IMR-90 (cell line): ENCODE measurements around the gene PDZRN3. TPM values are rescaled to one million over a fixed set of nuclear protein-coding genes. Genes with fewer than 3 reads are reported as not detected.

Experiments
- ATAC-seq: fragments of 200-7000 bp; cut with Tn5 transposase; 2 replicates; pipeline ENCODE4 v1.9.1; 2020; ENCODE audit warnings: low read depth, mild to moderate bottlenecking, moderate library complexity
- BruUV-seq: library from RNA; stranded (reverse); fragments of 400-500 nt; replicated peaks from 2 replicates; lab custom pipeline; 2021; lab: Mats Ljungman, UMichigan
- CTCF ChIA-PET: fragments of 300-600 bp; formaldehyde crosslinking; extraction: SDS; loops from one replicate; lab custom pipeline; 2021; ENCODE audit warnings: antibody characterized with exemption; lab: Yijun Ruan, JAX
- POLR2A ChIA-PET: fragments of 300-600 bp; sonication (Branson Sonifier 250); formaldehyde crosslinking; loops from one replicate; lab custom pipeline; 2022; ENCODE audit warnings: antibody characterized with exemption; ENCODE audit not compliant: unreplicated experiment; lab: Charles Lee
- DNase-seq: peaks from one replicate; pipeline ENCODE4 v3.0.0; 2013
- H2AFZ ChIP-seq: replicated peaks from 2 replicates; pipeline ENCODE3; 2013; ENCODE audit warnings: low read length, mild to moderate bottlenecking; ENCODE audit not compliant: poor library complexity
- H2AK5ac ChIP-seq: 2 replicates; pipeline ENCODE4 v1.6.1; 2013; ENCODE audit warnings: low read depth, low read length, inconsistent platforms
- H2AK9ac ChIP-seq: replicated peaks from 2 replicates; pipeline ENCODE3; 2013; ENCODE audit warnings: mild to moderate bottlenecking, low read depth, low read length, moderate library complexity; ENCODE audit not compliant: poor library complexity
- H2BK120ac ChIP-seq: 2 replicates; pipeline ENCODE4 v1.6.1; 2013; ENCODE audit warnings: low read depth, low read length, inconsistent platforms
- H2BK15ac ChIP-seq: 3 replicates; pipeline ENCODE4 v1.6.1; 2013; ENCODE audit warnings: low read depth, low read length, inconsistent platforms
- H2BK20ac ChIP-seq: 2 replicates; pipeline ENCODE4 v1.6.1; 2013; ENCODE audit warnings: low read depth, mild to moderate bottlenecking, inconsistent platforms, low read length, moderate library complexity
- H2BK5ac ChIP-seq: 2 replicates; pipeline ENCODE4 v1.6.1; 2013; ENCODE audit warnings: mild to moderate bottlenecking, low read depth, low read length, inconsistent platforms; ENCODE audit not compliant: poor library complexity, severe bottlenecking
- H3K14ac ChIP-seq: replicated peaks from 2 replicates; pipeline ENCODE4 v1.6.1; 2013; ENCODE audit warnings: low read depth, low read length, inconsistent platforms
- H3K18ac ChIP-seq: 2 replicates; pipeline ENCODE4 v1.6.1; 2013; ENCODE audit warnings: low read depth, low read length, control low read depth
- H3K23ac ChIP-seq: 2 replicates; pipeline ENCODE4 v1.6.1; 2013; ENCODE audit warnings: low read depth, low read length, inconsistent platforms
- H3K27ac ChIP-seq: 2 replicates; pipeline ENCODE4 v1.5.1; 2013; ENCODE audit warnings: mild to moderate bottlenecking, control low read depth, low read length; ENCODE audit not compliant: insufficient read depth
- H3K27me3 ChIP-seq: 2 replicates; pipeline ENCODE4 v1.6.1; 2013; ENCODE audit warnings: low read length; ENCODE audit not compliant: control insufficient read depth, insufficient read depth
- H3K36me3 ChIP-seq: 2 replicates; pipeline ENCODE4 v1.6.1; 2013; ENCODE audit warnings: low read length, mixed read lengths; ENCODE audit not compliant: control insufficient read depth, insufficient read depth
- H3K4ac ChIP-seq: 2 replicates; pipeline ENCODE4 v1.6.1; 2013; ENCODE audit warnings: low read depth, low read length, inconsistent platforms
- H3K4me1 ChIP-seq: 2 replicates; pipeline ENCODE4 v1.6.1; 2013; ENCODE audit warnings: low read length, mixed read lengths; ENCODE audit not compliant: control insufficient read depth, insufficient read depth
- H3K4me2 ChIP-seq: 2 replicates; pipeline ENCODE4 v1.6.1; 2013; ENCODE audit warnings: low read depth, mild to moderate bottlenecking, control low read depth, low read length, moderate library complexity
- H3K4me3 ChIP-seq: 2 replicates; pipeline ENCODE4 v1.5.1; 2013; ENCODE audit warnings: low read depth, mild to moderate bottlenecking, control low read depth, low read length, moderate library complexity; ENCODE audit not compliant: insufficient read depth
- H3K56ac ChIP-seq: 2 replicates; pipeline ENCODE4 v1.6.1; 2013; ENCODE audit warnings: low read length, inconsistent platforms; ENCODE audit not compliant: insufficient read depth; ENCODE audit errors: extremely low read depth
- H3K79me1 ChIP-seq, 2 experiments: 2 replicates each; pipeline ENCODE4 v1.6.1; 2013; ENCODE audit warnings: low read length in 2 of 2, inconsistent platforms in 1 of 2, low read depth in 1 of 2
- H3K9ac ChIP-seq: 2 replicates; pipeline ENCODE4 v1.6.1; 2013; ENCODE audit warnings: low read depth, low read length, control low read depth
- H3K9me1 ChIP-seq: 2 replicates; pipeline ENCODE4 v1.6.1; 2013; ENCODE audit warnings: low read length, inconsistent platforms; ENCODE audit not compliant: insufficient read depth
- H3K9me3 ChIP-seq: 2 replicates; pipeline ENCODE4 v1.6.1; 2013; ENCODE audit warnings: low read length; ENCODE audit not compliant: control insufficient read depth, insufficient read depth
- H4K20me1 ChIP-seq: 2 replicates; pipeline ENCODE4 v1.6.1; 2013; ENCODE audit warnings: low read length, inconsistent platforms; ENCODE audit not compliant: insufficient read depth
- H4K5ac ChIP-seq: 2 replicates; pipeline ENCODE4 v1.6.1; 2013; ENCODE audit warnings: mild to moderate bottlenecking, low read depth, low read length, control low read depth
- H4K8ac ChIP-seq, 2 experiments: 2 replicates each; pipeline ENCODE4 v1.6.1; 2013; ENCODE audit warnings: low read depth in 2 of 2, low read length in 2 of 2, control low read depth in 1 of 2, inconsistent platforms in 1 of 2
- H4K91ac ChIP-seq: 2 replicates; pipeline ENCODE4 v1.6.1; 2013; ENCODE audit warnings: low read depth, low read length, inconsistent platforms; ENCODE audit not compliant: insufficient read depth
- BHLHE40 ChIP-seq: fragments of 150-350 bp; IDR thresholded peaks from 2 replicates; pipeline ENCODE4 v1.6.1; 2016; ENCODE audit warnings: mild to moderate bottlenecking, low read depth, low read length
- ELK1 ChIP-seq: fragments of 150-350 bp; IDR thresholded peaks from 2 replicates; pipeline ENCODE4 v1.6.1; 2016; ENCODE audit warnings: low read depth, mild to moderate bottlenecking, low read length, moderate library complexity, borderline replicate concordance
- FOS ChIP-seq: fragments of 150-350 bp; IDR thresholded peaks from 2 replicates; pipeline ENCODE4 v1.6.1; 2016; ENCODE audit warnings: low read depth, low read length
- MAFK ChIP-seq: IDR thresholded peaks from 2 replicates; pipeline ENCODE4 v1.6.1; 2012; ENCODE audit warnings: low read depth, low read length, improper control_type of control experiment
- MAZ ChIP-seq: IDR thresholded peaks from 2 replicates; pipeline ENCODE4 v1.6.1; 2012; ENCODE audit warnings: low read depth, mild to moderate bottlenecking, low read length, improper control_type of control experiment, moderate library complexity, borderline replicate concordance
- MXI1 ChIP-seq: IDR thresholded peaks from 2 replicates; pipeline ENCODE4 v1.6.1; 2012; ENCODE audit warnings: low read depth, mild to moderate bottlenecking, low read length, moderate library complexity, borderline replicate concordance
- NFE2L2 ChIP-seq: fragments of 150-350 bp; IDR thresholded peaks from 2 replicates; pipeline ENCODE4 v1.6.1; 2016; ENCODE audit warnings: low read depth, mild to moderate bottlenecking, low read length
- POLR2A ChIP-seq: IDR thresholded peaks from 2 replicates; pipeline ENCODE4 v1.6.1; 2012; ENCODE audit warnings: mild to moderate bottlenecking, low read depth, low read length
- RAD21 ChIP-seq: IDR thresholded peaks from 2 replicates; pipeline ENCODE4 v1.6.1; 2012; ENCODE audit warnings: low read length, improper control_type of control experiment
- RCOR1 ChIP-seq: IDR thresholded peaks from 2 replicates; pipeline ENCODE4 v1.6.1; 2012; ENCODE audit warnings: mild to moderate bottlenecking, low read length, improper control_type of control experiment; ENCODE audit not compliant: insufficient replicate concordance
- RFX5 ChIP-seq: IDR thresholded peaks from 2 replicates; pipeline ENCODE4 v1.8.0; 2012; ENCODE audit warnings: low read depth, mild to moderate bottlenecking, low read length, moderate library complexity
- USF2 ChIP-seq: fragments of 150-350 bp; IDR thresholded peaks from 2 replicates; pipeline ENCODE4 v1.6.1; 2017; ENCODE audit warnings: mild to moderate bottlenecking, antibody characterized with exemption, low read length, low read depth
- WGBS, 2 experiments: methylation state at CpG; one replicate each; pipeline versions ENCODE4 v1.1.5 to v1.1.7; 2013; ENCODE audit warnings: missing lambda C conversion rate in 2 of 2; ENCODE audit not compliant: insufficient read length in 1 of 2; ENCODE audit errors: extremely low coverage in 2 of 2; 5-methylcytosine and 5-hydroxymethylcytosine counted together
- dilution Hi-C: fragments of 300-500 bp; cut with HindIII; formaldehyde crosslinking; loops from one replicate; pipeline ENCODE4 v1.14.3; 2018; ENCODE audit warnings: low sequenced_read_pairs; ENCODE audit not compliant: unreplicated experiment
- in situ Hi-C: fragments of 300-500 bp; cut with MboI; formaldehyde crosslinking; loops from 3 replicates; pipeline ENCODE4 v1.14.3; 2019; ENCODE audit warnings: low sequenced_read_pairs, inconsistent platforms, mixed read lengths
- intact Hi-C: fragments of 100-400 bp; cut with micrococcal nuclease; formaldehyde crosslinking; loops from 2 replicates; pipeline ENCODE4 v1.10.0; 2022
- polyA plus RNA-seq, 3 experiments: library from polyadenylated mRNA; depleted of rRNA; stranded (reverse); fragments of >200 nt; gene quantifications; 2 replicates each; pipeline ENCODE4 v1.2.3, GENCODE V29; 2012; ENCODE audit warnings: low replicate concordance in 1 of 3
- total RNA-seq: library from RNA; depleted of rRNA; stranded (reverse); fragments of >200 nt; gene quantifications from 2 replicates; pipeline ENCODE4 v1.2.3, GENCODE V29; 2012

Gene PDZRN3
- total and polyA plus RNA-seq, 2 of the 4 experiments (the other 2 are of a cell fraction) = 9.4 to 17.0 TPM

GRCh38 chr3:73602170-73602569, 22.6 kb downstream of the PDZRN3 start:
- Histone ChIP-seq H3K79me1 (peaks cover 0 to 14% of the 10 kb centered on the region in 2 experiments; a peak in 3 of 4 replicates), H2BK5ac (peak overlapping the region; percentile 36), H4K20me1 (peaks cover 8% of the 10 kb centered on the region; the same call in 1 of the 2 replicates), H2BK20ac (no peak overlapping the region), H3K23ac (no peak overlapping the region), H3K4me2 (no peak overlapping the region), H3K56ac (no peak overlapping the region; the same call in 1 of the 2 replicates), H4K5ac (no peak overlapping the region), H2BK120ac (peak overlapping the region; percentile 21; the same call in 1 of the 2 replicates), H4K91ac (peak overlapping the region; percentile 30; the same call in 1 of the 2 replicates), H3K9me1 (peaks cover 13% of the 10 kb centered on the region), H3K36me3 (peaks cover 21% of the 10 kb centered on the region), H2AK5ac (peak overlapping the region; percentile 54; the same call in 1 of the 2 replicates), H3K4me3 (no peak overlapping the region), H4K8ac (peak overlapping the region in 1 of 2 experiments; percentile 16; a peak in 1 of 4 replicates), H3K14ac (no peak overlapping the region; the same call in 1 of the 2 replicates), H2BK15ac (peak overlapping the region; percentile 43; the same call in 1 of the 3 replicates), H3K18ac (no peak overlapping the region; the same call in 1 of the 2 replicates), H2AK9ac (no peak overlapping the region), H3K4me1 (peaks cover 16% of the 10 kb centered on the region), H3K9me3 (no peaks in the 10 kb centered on the region), H2AFZ (no peak overlapping the region), H3K27me3 (no peaks in the 10 kb centered on the region), H3K9ac (no peak overlapping the region), H3K4ac (peak overlapping the region; percentile 19; the same call in 1 of the 2 replicates), H3K27ac (no peak overlapping the region)
- ChIA-PET CTCF (no interaction called here), POLR2A (no interaction called here)
- intact Hi-C loops (loop anchor here (1.0 to 5.0 kb wide), 2 partner anchors 55 to 90 kb away; no protein-coding TSS in a partner anchor), in situ Hi-C loops (loop anchor here (25.0 kb wide), 1 partner anchor 90 kb away; no protein-coding TSS in a partner anchor), dilution Hi-C loops (loop anchor here (25.0 kb wide), 1 partner anchor 90 kb away; no protein-coding TSS in a partner anchor)
- WGBS, 2 experiments = 100% methylated on average over 1 of the region's 3 CpGs; no CpG with 5 or more reads in 1 of the 2 experiments
- peak; percentile 56 for ATAC-seq
- TF ChIP-seq FOS (no peak), MAZ (no peak), POLR2A (no peak), BHLHE40 (no peak), MXI1 (no peak), RCOR1 (no peak), USF2 (no peak), MAFK (no peak), NFE2L2 (no peak), RFX5 (no peak), ELK1 (no peak), RAD21 (no peak)
- no TSS peak for BruUV-seq
- peak; percentile 94 for DNase-seq
